Measurements from ENCODE around the gene GALNTL6. TPM values are rescaled to one million over a fixed set of nuclear protein-coding genes. Genes with fewer than 3 reads are reported as not detected.

Gene GALNTL6
- polyA plus RNA-seq, 1 experiment: not detected

- Histone ChIP-seq H3K27ac (ENCODE audit: low read depth, low read length) (no peak overlapping the region), H3K4me3 (ENCODE audit: low read depth, low read length) (no peak overlapping the region), H3K27me3 (ENCODE audit: control insufficient read depth, insufficient read depth, low read length) (no peaks in the 10 kb centered on the region), H3K9me3 (ENCODE audit: control insufficient read depth, insufficient read depth, low read length) (peaks cover 3% of the 10 kb centered on the region; the same call in 1 of the 2 replicates)
- DNase-seq (ENCODE audit: low read depth, low spot score): no peak
- ChIA-PET POLR2A (no interaction called here), CTCF (no interaction called here)
- TF ChIP-seq CTCF (IDR thresholded peaks at IDR 0.05; ENCODE audit: low read depth, low read length): no peak
Observed at GRCh38 chr4:172866421-172866820, 1053.2 kb downstream of the GALNTL6 start.

GRCh38 chr4:172867835-172868234 is 1054.6 kb downstream of the GALNTL6 start:
- no peak for DNase-seq (ENCODE audit: low read depth, low spot score)
- ChIA-PET CTCF (no interaction called here), POLR2A (no interaction called here)
- no peaks in the 10 kb centered on the region for H3K27me3 ChIP-seq (ENCODE audit: control insufficient read depth, insufficient read depth, low read length)
- H3K27ac ChIP-seq (ENCODE audit: low read depth, low read length): no peak overlapping the region
- no peak for TF ChIP-seq CTCF (IDR thresholded peaks at IDR 0.05; ENCODE audit: low read depth, low read length)
- H3K9me3 ChIP-seq (ENCODE audit: control insufficient read depth, insufficient read depth, low read length): peaks cover under 1% of the 10 kb centered on the region; the same call in 1 of the 2 replicates
- no peak overlapping the region for H3K4me3 ChIP-seq (ENCODE audit: low read depth, low read length)

- ChIA-PET CTCF (no interaction called here), POLR2A (no interaction called here)
- no peak overlapping the region for H3K27ac ChIP-seq (ENCODE audit: low read depth, low read length)
Observed at GRCh38 chr4:172868271-172868670, 1055.1 kb downstream of the GALNTL6 start.

GRCh38 chr4:172869621-172870268 is 1056.5 kb downstream of the GALNTL6 start:
- H3K27me3 ChIP-seq (ENCODE audit: control insufficient read depth, insufficient read depth, low read length): no peaks in the 10 kb centered on the region
- POLR2A ChIA-PET: no interaction called here
- TF ChIP-seq CTCF (IDR thresholded peaks at IDR 0.05; ENCODE audit: low read depth, low read length): no peak
- no peak overlapping the region for H3K27ac ChIP-seq (ENCODE audit: low read depth, low read length)
- DNase-seq (ENCODE audit: low read depth, low spot score): no peak
- H3K4me3 ChIP-seq (ENCODE audit: low read depth, low read length): no peak overlapping the region
- H3K9me3 ChIP-seq (ENCODE audit: control insufficient read depth, insufficient read depth, low read length): no peaks in the 10 kb centered on the region
- CTCF ChIA-PET: no interaction called here

More at GRCh38 chr4:172868271-172868670, 1055.1 kb downstream of the GALNTL6 start:
- no peak for DNase-seq (ENCODE audit: low read depth, low spot score)
- no peak overlapping the region for H3K4me3 ChIP-seq (ENCODE audit: low read depth, low read length)
- H3K27me3 ChIP-seq (ENCODE audit: control insufficient read depth, insufficient read depth, low read length): no peaks in the 10 kb centered on the region
- TF ChIP-seq CTCF (IDR thresholded peaks at IDR 0.05; ENCODE audit: low read depth, low read length): no peak
- H3K9me3 ChIP-seq (ENCODE audit: control insufficient read depth, insufficient read depth, low read length): no peaks in the 10 kb centered on the region

GRCh38 chr4:172871381-172871780 is 1058.2 kb downstream of the GALNTL6 start:
- CTCF ChIA-PET: no interaction called here
- Histone ChIP-seq H3K4me3 (ENCODE audit: low read depth, low read length) (no peak overlapping the region), H3K9me3 (ENCODE audit: control insufficient read depth, insufficient read depth, low read length) (no peaks in the 10 kb centered on the region), H3K27ac (ENCODE audit: low read depth, low read length) (no peak overlapping the region), H3K27me3 (ENCODE audit: control insufficient read depth, insufficient read depth, low read length) (no peaks in the 10 kb centered on the region)
- no peak for DNase-seq (ENCODE audit: low read depth, low spot score)
- POLR2A ChIA-PET: no interaction called here
- no peak for TF ChIP-seq CTCF (IDR thresholded peaks at IDR 0.05; ENCODE audit: low read depth, low read length)
